Endothelial cell of umbilical vein (primary cell): ENCODE results near the gene TMEM108. TPM values are rescaled to one million over a fixed set of nuclear protein-coding genes. Genes with fewer than 3 reads are reported as not detected.

ENCODE experiments used
- BruUV-seq: library from RNA; stranded (reverse); fragments of 400-500 nt; replicated peaks from 2 replicates; lab custom pipeline; 2021; lab: Mats Ljungman, UMichigan
- CTCF ChIA-PET: fragments of 300-600, 350-600 bp; sonication (Branson Sonifier 250); formaldehyde crosslinking; loops from one replicate; lab custom pipeline; 2021; ENCODE audit warnings: antibody characterized with exemption, inconsistent platforms; lab: Charles Lee
- POLR2A ChIA-PET: fragments of 300-600, 350-600 bp; sonication (Branson Sonifier 250); formaldehyde crosslinking; loops from one replicate; lab custom pipeline; 2021; ENCODE audit warnings: antibody characterized with exemption, inconsistent platforms; lab: Charles Lee
- DNase-seq: peaks from one replicate; pipeline ENCODE4 v3.0.0-alpha.2; 2011; ENCODE audit warnings: low read depth, low spot score
- FAIRE-seq: peaks from 2 replicates; lab custom pipeline; 2011; peaks lifted over from hg19 to GRCh38; lab: Jason Lieb, UNC
- H2AFZ ChIP-seq: 2 replicates; pipeline ENCODE4 v1.6.0; 2012; ENCODE audit warnings: low read depth, low read length, control low read depth, inconsistent platforms
- H3K27ac ChIP-seq: 2 replicates; pipeline ENCODE4 v1.5.1; 2011; ENCODE audit warnings: low read depth, mild to moderate bottlenecking, control low read depth, low read length, moderate library complexity; ENCODE audit not compliant: insufficient read depth
- H3K27me3 ChIP-seq, 2 experiments: 2 replicates each; pipeline versions ENCODE4 v1.6.0 to v1.6.1; 2011; ENCODE audit warnings: low read length in 2 of 2, mixed read lengths in 1 of 2; ENCODE audit not compliant: control insufficient read depth in 2 of 2, insufficient read depth in 2 of 2
- H3K36me3 ChIP-seq, 2 experiments: 2 replicates in 1 of 2; 3 replicates in 1 of 2; pipeline ENCODE4 v1.5.1; 2011; ENCODE audit warnings: low read length in 2 of 2, mild to moderate bottlenecking in 1 of 2, moderate library complexity in 1 of 2; ENCODE audit not compliant: control insufficient read depth in 2 of 2, insufficient read depth in 2 of 2; ENCODE audit errors: extremely low read depth in 1 of 2
- H3K4me1 ChIP-seq: 3 replicates; pipeline ENCODE4 v1.5.1; 2011; ENCODE audit warnings: mild to moderate bottlenecking, low read length; ENCODE audit not compliant: control insufficient read depth, insufficient read depth; ENCODE audit errors: extremely low read depth
- H3K4me2 ChIP-seq: 2 replicates; pipeline ENCODE4 v1.6.1; 2011; ENCODE audit warnings: low read length, control low read depth, mixed read lengths; ENCODE audit not compliant: insufficient read depth
- H3K4me3 ChIP-seq, 3 experiments: fragments of 200-600 bp in 1 of 3; sonication (generic), shearing (Covaris generic) in 1 of 3; replicated peaks in 1 of 3; 2 replicates each; pipeline ENCODE4 v1.5.1; 2011 to 2016; ENCODE audit warnings: control low read depth in 3 of 3, low read length in 3 of 3, mild to moderate bottlenecking in 2 of 3, inconsistent platforms in 1 of 3, low read depth in 1 of 3, moderate library complexity in 1 of 3; ENCODE audit not compliant: insufficient read depth in 1 of 3
- H3K79me2 ChIP-seq: 2 replicates; pipeline ENCODE4 v1.6.0; 2012; ENCODE audit warnings: low read length, inconsistent platforms; ENCODE audit not compliant: control insufficient read depth, insufficient read depth
- H3K9ac ChIP-seq: replicated peaks from 2 replicates; pipeline ENCODE3; 2011; ENCODE audit warnings: low read length, control low read depth; ENCODE audit not compliant: insufficient read depth; ENCODE audit errors: extremely low read depth
- H3K9me1 ChIP-seq: replicated peaks from 3 replicates; pipeline ENCODE4 v1.6.0; 2011; ENCODE audit warnings: mild to moderate bottlenecking, low read length; ENCODE audit not compliant: control insufficient read depth, insufficient read depth; ENCODE audit errors: extremely low read depth
- H3K9me3 ChIP-seq: replicated peaks from 2 replicates; pipeline ENCODE4 v1.5.1; 2012; ENCODE audit warnings: low read length, inconsistent platforms; ENCODE audit not compliant: control insufficient read depth, insufficient read depth
- H4K20me1 ChIP-seq: replicated peaks from 2 replicates; pipeline ENCODE3; 2011; ENCODE audit warnings: mild to moderate bottlenecking, low read length; ENCODE audit not compliant: control insufficient read depth, insufficient read depth; ENCODE audit errors: extremely low read depth
- CTCF ChIP-seq, 2 donors: IDR thresholded peaks; 1 replicate in 1 of 2; 2 replicates in 1 of 2; pipeline ENCODE4 v1.5.1; 2011; ENCODE audit warnings: low read length in 2 of 2, mild to moderate bottlenecking in 2 of 2, moderate library complexity in 2 of 2, control low read depth in 1 of 2, inconsistent platforms in 1 of 2, low read depth in 1 of 2; ENCODE audit not compliant: insufficient read depth in 1 of 2; ENCODE audit errors: extremely low read depth in 1 of 2
- EZH2 ChIP-seq: IDR thresholded peaks from 2 replicates; pipeline ENCODE4 v1.6.1; 2012; ENCODE audit warnings: borderline replicate concordance, low read depth, mild to moderate bottlenecking, moderate library complexity, low read length, inconsistent platforms; ENCODE audit not compliant: severe bottlenecking
- FOS ChIP-seq: IDR thresholded peaks from 2 replicates; pipeline ENCODE4 v1.6.1; 2011; ENCODE audit warnings: mild to moderate bottlenecking, low read length, moderate library complexity, borderline replicate concordance; ENCODE audit not compliant: insufficient read depth
- GATA2 ChIP-seq: IDR thresholded peaks from 2 replicates; pipeline ENCODE4 v1.7.0; 2011; ENCODE audit warnings: low read depth, mild to moderate bottlenecking, moderate library complexity, mixed read lengths, low read length; ENCODE audit not compliant: insufficient read length, insufficient read depth
- JUN ChIP-seq: IDR thresholded peaks from 2 replicates; pipeline ENCODE4 v1.6.1; 2011; ENCODE audit warnings: borderline replicate concordance, low read depth; ENCODE audit not compliant: insufficient read length, insufficient read depth
- MAX ChIP-seq: IDR thresholded peaks from 2 replicates; pipeline ENCODE4 v1.6.1; 2011; ENCODE audit not compliant: insufficient read depth, insufficient read length
- MYC ChIP-seq: IDR thresholded peaks from one replicate; pipeline ENCODE4 v1.6.1; 2011; ENCODE audit warnings: mild to moderate bottlenecking, low read depth, low read length
- POLR2A ChIP-seq: IDR thresholded peaks from 2 replicates; pipeline ENCODE4 v1.6.1; 2012; ENCODE audit warnings: low read depth, mild to moderate bottlenecking, control low read depth, low read length
- POLR2AphosphoS5 ChIP-seq: IDR thresholded peaks from 2 replicates; pipeline ENCODE4 v1.6.1; 2012; ENCODE audit warnings: low read depth, mild to moderate bottlenecking, control low read depth, low read length, moderate library complexity; ENCODE audit not compliant: insufficient read depth
- dilution Hi-C: fragments of 300-500 bp; cut with MboI; formaldehyde crosslinking; loops from one replicate; pipeline ENCODE4 v1.15.0; 2019; ENCODE audit warnings: low sequenced_read_pairs; ENCODE audit not compliant: extremely low pct_ligation_motif_present
- intact Hi-C: fragments of 100-400 bp; cut with micrococcal nuclease; formaldehyde crosslinking; loops from one replicate; pipeline ENCODE4 v1.10.0; 2022
- polyA plus RNA-seq, 4 experiments: library from polyadenylated mRNA; depleted of rRNA in 3 of 4; stranded (reverse) in 3 of 4; unstranded in 1 of 4; fragments of >200 nt; gene quantifications; 2 replicates each; pipeline versions ENCODE4 v1.2.1 to v1.2.3, GENCODE V29; 2011 to 2012; ENCODE audit warnings: missing spikeins in 1 of 4
- total RNA-seq: library from RNA; stranded (reverse); gene quantifications from 2 replicates; pipeline ENCODE4 v1.2.3, GENCODE V29; 2021

The TMEM108 gene
- total and polyA plus RNA-seq, 2 donors (not counting 3 experiments of a cell fraction or from before 2014, with no cell fraction given), result 0.40 to 1.1 TPM

- no TSS peak for BruUV-seq
- dilution Hi-C loops (no loop called here), intact Hi-C loops (no loop called here)
- Histone ChIP-seq H3K27ac (no peak overlapping the region), H3K4me2 (no peak overlapping the region), H2AFZ (no peak overlapping the region), H3K79me2 (no peaks in the 10 kb centered on the region), H3K4me3 (no peak overlapping the region), H3K9me3 (no peaks in the 10 kb centered on the region), H3K4me1 (no peaks in the 10 kb centered on the region), H3K27me3 (peaks cover 3 to 8% of the 10 kb centered on the region in 2 experiments), H3K36me3 (no peaks in the 10 kb centered on the region), H3K9ac (no peak overlapping the region), H4K20me1 (no peaks in the 10 kb centered on the region), H3K9me1 (no peaks in the 10 kb centered on the region)
- no peak for FAIRE-seq
- POLR2A ChIA-PET, result no interaction called here
- DNase-seq, result no peak
- no peak for TF ChIP-seq MYC
- no peak for TF ChIP-seq POLR2AphosphoS5
- TF ChIP-seq EZH2, result no peak
- TF ChIP-seq FOS, result no peak
- no peak for TF ChIP-seq POLR2A
- TF ChIP-seq MAX, result no peak
- TF ChIP-seq CTCF (IDR thresholded peaks at IDR 0.05; ENCODE audit: extremely low read depth in 1 of 2, insufficient read depth in 1 of 2, low read depth in 1 of 2, low read length in 2 of 2), result no peak
- no peak for TF ChIP-seq GATA2
- no peak for TF ChIP-seq JUN
- CTCF ChIA-PET, result interaction anchor here (1.0 to 1.4 kb wide), 2 partner anchors 10 to 93 kb away, joined by 3 read pairs; no protein-coding TSS in a partner anchor
These were observed 291.9 kb downstream of the TMEM108 start for GRCh38 chr3:133330065-133330464.
